Neuronal stem cell (in vitro differentiated cells): ENCODE data around the gene COL25A1.

ENCODE experiments used
- DNase-seq: peaks from one replicate; pipeline ENCODE4 v3.0.0-alpha.2; 2013; ENCODE audit warnings: low spot score
- H2AFZ ChIP-seq: one replicate; pipeline ENCODE4 v1.6.1; 2013; ENCODE audit warnings: mild to moderate bottlenecking, low read length, inconsistent platforms
- H2AK5ac ChIP-seq: 2 replicates; pipeline ENCODE4 v1.6.1; 2013; ENCODE audit warnings: low read depth, mild to moderate bottlenecking, inconsistent platforms, low read length, moderate library complexity, mixed read lengths
- H2BK120ac ChIP-seq: 2 replicates; pipeline ENCODE4 v1.6.1; 2013; ENCODE audit warnings: low read depth, mild to moderate bottlenecking, inconsistent platforms, low read length, moderate library complexity, mixed read lengths
- H2BK12ac ChIP-seq: one replicate; pipeline ENCODE4 v1.6.1; 2013; ENCODE audit warnings: low read length, inconsistent platforms
- H2BK15ac ChIP-seq: 2 replicates; pipeline ENCODE4 v1.6.1; 2013; ENCODE audit warnings: mild to moderate bottlenecking, low read length, inconsistent platforms, mixed read lengths
- H2BK5ac ChIP-seq: one replicate; pipeline ENCODE4 v1.6.1; 2013; ENCODE audit warnings: inconsistent platforms, mild to moderate bottlenecking, low read length, moderate library complexity
- H3K14ac ChIP-seq: one replicate; pipeline ENCODE4 v1.6.1; 2013; ENCODE audit warnings: low read length, inconsistent platforms
- H3K18ac ChIP-seq: 2 replicates; pipeline ENCODE4 v1.6.1; 2013; ENCODE audit warnings: low read length, inconsistent platforms
- H3K23ac ChIP-seq: 2 replicates; pipeline ENCODE4 v1.6.1; 2013; ENCODE audit warnings: low read depth, mild to moderate bottlenecking, mixed read lengths, low read length, inconsistent platforms; ENCODE audit not compliant: poor library complexity
- H3K27ac ChIP-seq: replicated peaks from 3 replicates; pipeline ENCODE4 v1.5.1; 2013; ENCODE audit warnings: low read length, inconsistent platforms
- H3K27me3 ChIP-seq, 3 experiments: 2 replicates each; pipeline ENCODE4 v1.6.1; 2013; ENCODE audit warnings: low read length in 3 of 3, mild to moderate bottlenecking in 2 of 3, inconsistent platforms in 1 of 3, low read depth in 1 of 3, mixed read lengths in 1 of 3, moderate library complexity in 1 of 3; ENCODE audit not compliant: control insufficient read depth in 3 of 3, insufficient read depth in 3 of 3
- H3K36me3 ChIP-seq, 2 donors: replicated peaks in 1 of 2; 2 replicates each; pipeline ENCODE4 v1.6.1; 2013; ENCODE audit warnings: low read length in 2 of 2; ENCODE audit not compliant: control insufficient read depth in 2 of 2, insufficient read depth in 2 of 2
- H3K4ac ChIP-seq: 2 replicates; pipeline ENCODE4 v1.6.1; 2013; ENCODE audit warnings: inconsistent platforms, mild to moderate bottlenecking, low read length, moderate library complexity
- H3K4me1 ChIP-seq, 2 donors: 1 replicate in 1 of 2; 2 replicates in 1 of 2; pipeline ENCODE4 v1.6.1; 2013; ENCODE audit warnings: low read length in 2 of 2, low read depth in 1 of 2; ENCODE audit not compliant: control insufficient read depth in 2 of 2, insufficient read depth in 1 of 2
- H3K4me2 ChIP-seq: one replicate; pipeline ENCODE4 v1.6.1; 2013; ENCODE audit warnings: mild to moderate bottlenecking, low read length, inconsistent platforms; ENCODE audit not compliant: insufficient read depth, poor library complexity, severe bottlenecking
- H3K4me3 ChIP-seq, 2 donors: 2 replicates each; pipeline ENCODE4 v1.5.1; 2013; ENCODE audit warnings: low read length in 2 of 2, mild to moderate bottlenecking in 2 of 2, inconsistent platforms in 1 of 2, moderate library complexity in 1 of 2
- H3K79me1 ChIP-seq: one replicate; pipeline ENCODE4 v1.6.1; 2013; ENCODE audit warnings: low read depth, mild to moderate bottlenecking, inconsistent platforms, low read length, moderate library complexity
- H3K9ac ChIP-seq: one replicate; pipeline ENCODE4 v1.6.1; 2013; ENCODE audit warnings: mild to moderate bottlenecking, low read depth, low read length, inconsistent platforms; ENCODE audit not compliant: poor library complexity
- H3K9me3 ChIP-seq, 2 donors: replicated peaks in 1 of 2; 2 replicates each; pipeline versions ENCODE3 to v1.6.1; 2013; ENCODE audit warnings: low read length in 2 of 2, mild to moderate bottlenecking in 2 of 2, inconsistent platforms in 1 of 2, low read depth in 1 of 2, mixed read lengths in 1 of 2, moderate library complexity in 1 of 2; ENCODE audit not compliant: control insufficient read depth in 2 of 2, insufficient read depth in 1 of 2
- H4K8ac ChIP-seq: one replicate; pipeline ENCODE4 v1.6.1; 2013; ENCODE audit warnings: low read depth, mild to moderate bottlenecking, inconsistent platforms, low read length, moderate library complexity
- H4K91ac ChIP-seq: one replicate; pipeline ENCODE4 v1.6.1; 2013; ENCODE audit warnings: low read length, low read depth, mild to moderate bottlenecking, inconsistent platforms; ENCODE audit not compliant: poor library complexity
- whole genome bisulfite sequencing, 2 donors: extraction: QIAGEN DNeasy Blood & Tissue Kit; methylation state at CpG; one replicate each; pipeline ENCODE4 v1.1.7; 2013; ENCODE audit warnings: missing lambda C conversion rate in 2 of 2, mixed read lengths in 1 of 2; ENCODE audit not compliant: insufficient read length in 2 of 2, insufficient replicate concordance in 1 of 2; ENCODE audit errors: extremely low coverage in 2 of 2; 5-methylcytosine and 5-hydroxymethylcytosine counted together

Gene COL25A1

DNA sequence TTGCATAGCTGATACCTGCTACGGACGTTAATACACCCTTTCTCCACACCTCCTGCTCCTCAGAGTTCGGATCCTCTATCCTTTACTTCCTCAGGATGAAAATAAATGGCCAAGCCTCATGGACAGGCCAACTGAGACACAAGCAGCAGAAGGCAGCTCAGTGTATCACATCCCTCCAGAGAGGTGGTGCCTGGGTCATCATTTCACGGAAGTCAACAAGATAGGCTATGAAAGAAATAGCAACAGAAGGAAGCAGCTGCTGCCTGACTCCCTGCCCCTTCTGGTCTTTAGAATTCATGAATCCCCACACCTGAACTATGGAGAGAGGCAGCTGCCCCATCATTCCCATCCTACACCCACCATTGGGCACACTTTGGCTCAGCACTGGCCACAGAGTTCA, 272.5 kb downstream of the COL25A1 start:
- Histone ChIP-seq H2BK120ac (no peak overlapping the region), H3K36me3 (no peaks in the 10 kb centered on the region), H2AFZ (no peak overlapping the region), H3K4me1 (peaks cover 0 to 4% of the 10 kb centered on the region in 2 donors), H3K14ac (no peak overlapping the region), H2BK5ac (no peak overlapping the region), H3K9me3 (no peaks in the 10 kb centered on the region), H3K23ac (no peak overlapping the region), H3K4me2 (no peak overlapping the region), H3K18ac (no peak overlapping the region), H3K79me1 (no peaks in the 10 kb centered on the region), H2BK15ac (no peak overlapping the region), H3K4me3 (no peak overlapping the region), H3K4ac (no peak overlapping the region), H2BK12ac (no peak overlapping the region), H4K8ac (no peak overlapping the region), H4K91ac (no peak overlapping the region), H3K27ac (no peak overlapping the region), H2AK5ac (no peak overlapping the region), H3K9ac (no peak overlapping the region), H3K27me3 (peaks cover 0 to 10% (median 0%) of the 10 kb centered on the region in 3 experiments)
- no CpG with 5 or more reads among the region's 4 CpGs for WGBS, 2 donors
- DNase-seq: no peak

DNA sequence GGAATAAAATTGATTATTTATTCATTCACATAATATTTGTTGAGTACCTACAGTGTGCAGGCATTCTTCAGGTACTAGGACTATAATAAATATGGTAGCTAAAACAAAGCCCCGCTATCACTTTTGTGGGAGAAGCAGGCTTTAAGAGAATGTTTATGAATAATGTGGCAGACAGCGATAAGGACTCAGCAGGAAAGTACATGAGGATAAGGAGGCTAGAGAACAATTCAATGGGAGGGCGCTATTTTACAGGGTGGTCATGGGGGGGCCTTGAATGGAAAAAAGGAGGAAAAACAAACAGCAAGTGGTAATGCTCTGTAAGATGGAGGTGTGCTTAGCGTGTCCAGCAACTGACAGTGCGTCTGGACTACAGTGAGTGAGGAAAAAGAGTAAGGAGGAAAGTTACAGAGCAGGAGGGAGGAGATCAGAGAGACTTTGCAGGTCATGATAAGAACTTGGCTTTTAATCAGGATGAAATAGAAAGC, 275.4 kb downstream of the COL25A1 start:
- H3K14ac ChIP-seq: no peak overlapping the region
- H3K9ac ChIP-seq: no peak overlapping the region
- H2BK120ac ChIP-seq: no peak overlapping the region
- H4K91ac ChIP-seq: no peak overlapping the region
- H3K18ac ChIP-seq: no peak overlapping the region
- H2AFZ ChIP-seq: no peak overlapping the region
- H3K4ac ChIP-seq: no peak overlapping the region
- no peak overlapping the region for H3K4me2 ChIP-seq
- H4K8ac ChIP-seq: no peak overlapping the region
- H3K27me3 ChIP-seq: peaks cover 0 to 6% (median 0%) of the 10 kb centered on the region in 3 experiments
- no peak overlapping the region for H2BK5ac ChIP-seq
- no peak for DNase-seq
- H2AK5ac ChIP-seq: no peak overlapping the region
- H3K36me3 ChIP-seq: no peaks in the 10 kb centered on the region
- no peak overlapping the region for H2BK12ac ChIP-seq
- H2BK15ac ChIP-seq: no peak overlapping the region
- no peak overlapping the region for H3K23ac ChIP-seq
- H3K27ac ChIP-seq: no peak overlapping the region
- WGBS, 2 donors: no CpG with 5 or more reads among the region's 5 CpGs
- no peaks in the 10 kb centered on the region for H3K4me1 ChIP-seq
- H3K9me3 ChIP-seq: no peaks in the 10 kb centered on the region
- H3K4me3 ChIP-seq: no peak overlapping the region
- no peaks in the 10 kb centered on the region for H3K79me1 ChIP-seq

DNA sequence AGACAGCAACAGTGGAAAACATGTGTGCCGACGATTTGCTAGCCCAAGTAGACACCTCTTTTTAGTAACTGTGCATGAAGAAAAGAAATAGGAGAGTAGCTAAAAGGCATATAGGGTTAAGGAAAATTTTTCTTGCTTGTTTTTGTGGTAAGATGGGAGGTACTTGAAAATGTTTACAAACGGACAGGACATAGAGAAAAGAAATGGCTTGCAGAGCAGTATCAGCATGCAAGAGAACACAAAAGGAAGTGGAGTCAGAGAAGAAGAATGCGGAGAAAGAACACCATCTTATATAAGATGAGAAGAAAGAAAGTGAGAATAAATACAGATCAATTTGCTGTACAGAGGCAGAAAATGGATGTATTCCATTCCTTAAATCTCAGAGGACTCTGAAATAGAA, 275.9 kb downstream of the COL25A1 start:
- no peak overlapping the region for H2BK12ac ChIP-seq
- WGBS, 2 donors: no CpG with 5 or more reads among the region's 4 CpGs
- H2BK15ac ChIP-seq: no peak overlapping the region
- no peaks in the 10 kb centered on the region for H3K9me3 ChIP-seq
- H3K14ac ChIP-seq: no peak overlapping the region
- H2BK120ac ChIP-seq: no peak overlapping the region
- H3K79me1 ChIP-seq: no peaks in the 10 kb centered on the region
- no peak overlapping the region for H2BK5ac ChIP-seq
- no peak for DNase-seq
- H3K18ac ChIP-seq: no peak overlapping the region
- H3K27ac ChIP-seq: no peak overlapping the region
- no peak overlapping the region for H2AFZ ChIP-seq
- no peaks in the 10 kb centered on the region for H3K36me3 ChIP-seq
- no peak overlapping the region for H3K9ac ChIP-seq
- peaks cover 0 to 6% (median 0%) of the 10 kb centered on the region in 3 experiments for H3K27me3 ChIP-seq
- no peak overlapping the region for H4K8ac ChIP-seq
- no peak overlapping the region for H4K91ac ChIP-seq
- H3K4me2 ChIP-seq: no peak overlapping the region
- H3K4ac ChIP-seq: no peak overlapping the region
- H2AK5ac ChIP-seq: no peak overlapping the region
- no peaks in the 10 kb centered on the region for H3K4me1 ChIP-seq
- no peak overlapping the region for H3K23ac ChIP-seq
- H3K4me3 ChIP-seq: no peak overlapping the region

DNA sequence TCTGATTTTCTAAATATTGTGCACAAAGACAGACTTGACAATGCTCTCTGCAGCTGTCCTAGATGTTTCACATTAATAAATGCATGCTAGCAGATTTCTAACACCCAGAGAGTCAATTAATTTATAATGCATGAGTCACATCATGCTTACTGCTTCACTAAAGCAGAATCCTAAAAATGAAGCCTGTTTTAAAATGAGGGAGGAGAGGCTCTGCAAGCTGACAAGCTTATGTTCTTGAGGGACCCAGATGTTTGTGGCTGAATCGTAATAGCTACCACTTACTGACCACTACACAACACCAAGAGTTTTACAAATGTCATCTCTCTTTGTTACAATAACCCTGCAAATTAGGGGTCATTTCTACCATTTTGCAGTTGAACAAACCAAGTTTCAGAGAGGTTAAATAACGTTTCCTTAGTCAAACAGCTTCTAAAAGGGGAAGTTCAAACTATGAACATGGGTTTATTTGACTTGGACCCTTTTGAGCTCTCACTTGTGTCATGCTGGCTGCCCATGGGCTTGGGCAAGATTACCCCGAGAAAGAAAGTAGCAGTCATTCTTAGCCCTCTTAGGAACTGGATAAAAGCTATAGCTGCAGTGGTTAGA, 276.9 kb downstream of the COL25A1 start:
- Histone ChIP-seq H4K91ac (no peak overlapping the region), H3K23ac (no peak overlapping the region), H3K27ac (no peak overlapping the region), H3K79me1 (no peaks in the 10 kb centered on the region), H2AFZ (no peak overlapping the region), H3K9me3 (no peaks in the 10 kb centered on the region), H2BK5ac (no peak overlapping the region), H3K9ac (no peak overlapping the region), H3K4me2 (no peak overlapping the region), H2BK120ac (no peak overlapping the region), H3K4me3 (no peak overlapping the region), H3K27me3 (peaks cover 0 to 6% (median 0%) of the 10 kb centered on the region in 3 experiments), H3K14ac (no peak overlapping the region), H3K36me3 (no peaks in the 10 kb centered on the region), H3K4ac (no peak overlapping the region), H3K4me1 (no peaks in the 10 kb centered on the region), H2AK5ac (no peak overlapping the region), H2BK12ac (no peak overlapping the region), H4K8ac (no peak overlapping the region), H2BK15ac (no peak overlapping the region), H3K18ac (no peak overlapping the region)
- WGBS, 2 donors: no CpG with 5 or more reads among the region's 3 CpGs
- no peak for DNase-seq
